MM.1S (cell line): ENCODE data around the gene CD4.

Source experiments
- CTCF ChIP-seq: fragments of 300-600 bp; sonication (generic); IDR thresholded peaks from 2 replicates; pipeline ENCODE4 v1.5.1; 2016; ENCODE audit warnings: antibody characterized with exemption, low read length, mixed read lengths
- EZH2 ChIP-seq: fragments of 300-600 bp; sonication (generic); optimal IDR thresholded peaks from 2 replicates; pipeline ENCODE3; 2017; ENCODE audit warnings: low read depth, mild to moderate bottlenecking, antibody characterized with exemption, low read length, mixed read lengths
- EZH2phosphoT487 ChIP-seq: fragments of 300-600 bp; sonication (generic); IDR thresholded peaks from 2 replicates; pipeline ENCODE4 v1.6.1; 2018; ENCODE audit warnings: antibody characterized with exemption, low read length

GRCh38 chr12:6782850-6783566 is 6.3 kb upstream of the CD4 start:
- TF ChIP-seq CTCF (no peak), EZH2 (no peak), EZH2phosphoT487 (no peak)
